Thymus (tissue), 14 donors: ENCODE data around the gene DNAJC28. TPM values are rescaled to one million over a fixed set of nuclear protein-coding genes. Genes with fewer than 3 reads are reported as not detected.

Experiments
- DNase-seq, 9 donors: peaks; one replicate each; pipeline ENCODE4 v3.0.0-alpha.2; 2013; ENCODE audit warnings: low spot score in 9 of 9, low read depth in 6 of 9, missing footprints in 1 of 9
- H3K27ac ChIP-seq, 2 donors: one replicate each; pipeline ENCODE4 v1.5.1; 2013; ENCODE audit warnings: control low read depth in 1 of 2, low read depth in 1 of 2, low read length in 1 of 2, mild to moderate bottlenecking in 1 of 2, moderate library complexity in 1 of 2
- H3K27me3 ChIP-seq, 2 donors: one replicate each; pipeline ENCODE4 v1.5.1; 2013; ENCODE audit warnings: low read length in 1 of 2; ENCODE audit not compliant: control insufficient read depth in 2 of 2, insufficient read depth in 1 of 2
- H3K36me3 ChIP-seq, 2 donors: one replicate each; pipeline ENCODE4 v1.5.1; 2013; ENCODE audit warnings: low read length in 1 of 2, mild to moderate bottlenecking in 1 of 2, moderate library complexity in 1 of 2; ENCODE audit not compliant: control insufficient read depth in 2 of 2, insufficient read depth in 2 of 2
- H3K4me1 ChIP-seq, 2 donors: one replicate each; pipeline ENCODE4 v1.5.1; 2013; ENCODE audit warnings: low read length in 2 of 2; ENCODE audit not compliant: control insufficient read depth in 2 of 2, insufficient read depth in 2 of 2
- H3K4me3 ChIP-seq, 2 donors: one replicate each; pipeline ENCODE4 v1.5.1; 2013; ENCODE audit warnings: low read length in 2 of 2, control low read depth in 1 of 2, mild to moderate bottlenecking in 1 of 2
- H3K9me3 ChIP-seq, 2 donors: one replicate each; pipeline ENCODE4 v1.5.1; 2013; ENCODE audit warnings: low read length in 1 of 2, mild to moderate bottlenecking in 1 of 2; ENCODE audit not compliant: control insufficient read depth in 2 of 2, insufficient read depth in 1 of 2
- WGBS: extraction: QIAGEN DNeasy Blood & Tissue Kit; methylation state at CpG from one replicate; pipeline ENCODE4 v1.1.7; 2013; 5-methylcytosine and 5-hydroxymethylcytosine counted together
- long read RNA-seq, 10 donors: transcript quantifications; one replicate each; lab custom pipeline, GENCODE V29; 2026
- polyA plus RNA-seq: library from polyadenylated mRNA; stranded (reverse); fragments of 200-250 nt; gene quantifications from one replicate; pipeline ENCODE4 v1.2.3, GENCODE V29; 2013
- total RNA-seq: library from RNA; stranded (reverse); fragments of 120-200 nt; gene quantifications from one replicate; pipeline ENCODE4 v1.2.4, GENCODE V29; 2013
- donor health status: healthy.

Gene DNAJC28, protein sequence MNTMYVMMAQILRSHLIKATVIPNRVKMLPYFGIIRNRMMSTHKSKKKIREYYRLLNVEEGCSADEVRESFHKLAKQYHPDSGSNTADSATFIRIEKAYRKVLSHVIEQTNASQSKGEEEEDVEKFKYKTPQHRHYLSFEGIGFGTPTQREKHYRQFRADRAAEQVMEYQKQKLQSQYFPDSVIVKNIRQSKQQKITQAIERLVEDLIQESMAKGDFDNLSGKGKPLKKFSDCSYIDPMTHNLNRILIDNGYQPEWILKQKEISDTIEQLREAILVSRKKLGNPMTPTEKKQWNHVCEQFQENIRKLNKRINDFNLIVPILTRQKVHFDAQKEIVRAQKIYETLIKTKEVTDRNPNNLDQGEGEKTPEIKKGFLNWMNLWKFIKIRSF
- total RNA-seq (1.2 TPM), polyA plus RNA-seq (3.9 TPM)
- long read RNA-seq, donor 1, result 0 reads
- long read RNA-seq, donor 2, partial matches to known transcripts, result 0 of 1 reads
- long read RNA-seq, donor 2, other reads (novel, unspliced or antisense), result 0 of 1 reads
- long read RNA-seq, donor 3, partial matches to known transcripts, result 0 of 1 reads
- long read RNA-seq, donor 3, other reads (novel, unspliced or antisense), result 0 of 1 reads
- long read RNA-seq, donor 4, result 0 reads
- long read RNA-seq, donor 5, partial matches to known transcripts, result 0 of 2 reads
- long read RNA-seq, donor 5, other reads (novel, unspliced or antisense), result 0 of 2 reads
- long read RNA-seq, donor 6, result 0 reads
- long read RNA-seq, donor 7, result 0 reads
- long read RNA-seq, donor 8, result 0 reads
- long read RNA-seq, donor 9, result 0 reads
- long read RNA-seq, donor 10, result 0 reads

- Histone ChIP-seq H3K4me1 (peaks cover 2 to 8% of the 10 kb centered on the region in 2 donors), H3K27me3 (no peaks in the 10 kb centered on the region), H3K27ac (peak within 1 kb of the TSS; percentile 58 to 83), H3K36me3 (no peaks in the 10 kb centered on the region), H3K4me3 (peak within 1 kb of the TSS; percentile 66 to 90), H3K9me3 (no peaks in the 10 kb centered on the region)
- WGBS, result under 1% methylated on average over 52 of the region's 52 CpGs
- DNase-seq, result peak; percentile 91 to 98 (median 95)
Measured at GRCh38 chr21:33491373-33492102, at the start of gene DNAJC28. Gene DNAJC28 (minus strand): TSS chr21:33491716. CDS start chr21:33489393, 2,323 bp downstream.

GRCh38 chr21:33541105-33541711, 49.7 kb upstream of the DNAJC28 start:
- H3K36me3 ChIP-seq, result peaks cover 15 to 30% of the 10 kb centered on the region in 2 donors
- no peaks in the 10 kb centered on the region for H3K27me3 ChIP-seq
- peak in 2 of 9 donors; percentile 1 to 8 for DNase-seq
- H3K27ac ChIP-seq, result peak overlapping the region; percentile 97 to 100
- H3K4me3 ChIP-seq, result peak overlapping the region; percentile 92 to 95
- 64% methylated on average over 19 of the region's 19 CpGs for WGBS
- no peaks in the 10 kb centered on the region for H3K9me3 ChIP-seq
- peaks cover 5 to 6% of the 10 kb centered on the region in 2 donors for H3K4me1 ChIP-seq

DNA sequence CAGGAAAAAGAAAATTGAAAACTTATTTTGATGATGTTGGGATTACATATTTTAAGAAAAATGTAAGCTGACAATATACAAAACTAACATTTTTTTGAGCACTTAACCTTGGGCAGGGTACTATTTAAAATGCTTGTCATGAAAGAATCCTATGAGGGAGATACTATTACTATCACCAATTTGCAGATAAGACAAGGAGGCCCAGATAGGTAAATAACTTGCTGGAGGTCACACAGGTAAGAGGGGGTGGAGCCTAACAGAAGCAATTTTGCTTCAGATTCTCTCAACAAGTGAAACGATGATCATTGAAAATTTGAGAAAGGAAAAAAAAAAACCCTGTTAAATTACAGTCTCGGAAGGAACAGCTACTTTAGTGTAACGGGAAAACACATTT, 49.2 kb upstream of the DNAJC28 start:
- DNase-seq, result no peak
- Histone ChIP-seq H3K27me3 (no peaks in the 10 kb centered on the region), H3K4me3 (no peak overlapping the region), H3K27ac (no peak overlapping the region), H3K9me3 (no peaks in the 10 kb centered on the region), H3K36me3 (peaks cover 18 to 32% of the 10 kb centered on the region in 2 donors), H3K4me1 (peaks cover 5 to 6% of the 10 kb centered on the region in 2 donors)
- 83% methylated on average over 3 of the region's 3 CpGs for WGBS

DNA sequence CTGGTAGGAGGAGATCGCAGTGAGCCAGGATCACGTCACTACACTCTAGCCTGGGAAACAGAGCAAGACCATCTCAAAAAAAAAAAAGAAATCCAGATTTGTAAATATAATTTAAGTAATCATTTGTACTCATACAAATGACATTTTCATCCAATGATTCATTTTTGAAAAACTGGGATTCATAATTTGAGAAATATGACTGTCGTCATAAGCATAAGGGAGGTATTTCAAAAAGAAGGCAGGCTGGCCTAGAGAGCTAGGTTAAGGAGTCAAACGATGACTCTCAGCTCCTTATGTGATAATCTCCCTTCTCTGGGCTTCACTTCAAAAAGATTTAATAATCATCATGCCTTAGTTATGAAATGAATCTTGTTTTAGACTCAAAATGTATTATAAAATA, 48.1 kb upstream of the DNAJC28 start:
- no peak for DNase-seq
- Histone ChIP-seq H3K36me3 (peaks cover 18 to 41% of the 10 kb centered on the region in 2 donors), H3K4me1 (peaks cover 5 to 6% of the 10 kb centered on the region in 2 donors), H3K27me3 (no peaks in the 10 kb centered on the region), H3K9me3 (no peaks in the 10 kb centered on the region), H3K27ac (no peak overlapping the region), H3K4me3 (no peak overlapping the region)
- 96% methylated on average over 4 of the region's 4 CpGs for WGBS

GRCh38 chr21:33537212-33537611, 45.7 kb upstream of the DNAJC28 start:
- WGBS, result 99% methylated on average over 2 of the region's 2 CpGs
- Histone ChIP-seq H3K27ac (no peak overlapping the region), H3K27me3 (no peaks in the 10 kb centered on the region), H3K4me3 (no peak overlapping the region), H3K4me1 (peaks cover 5 to 6% of the 10 kb centered on the region in 2 donors), H3K9me3 (no peaks in the 10 kb centered on the region), H3K36me3 (peaks cover 32 to 61% of the 10 kb centered on the region in 2 donors)
- DNase-seq, result no peak

GRCh38 chr21:33531007-33531406, 39.5 kb upstream of the DNAJC28 start:
- Histone ChIP-seq H3K4me3 (no peak overlapping the region), H3K9me3 (no peaks in the 10 kb centered on the region), H3K27me3 (no peaks in the 10 kb centered on the region), H3K36me3 (peaks cover 41 to 84% of the 10 kb centered on the region in 2 donors), H3K27ac (no peak overlapping the region), H3K4me1 (no peaks in the 10 kb centered on the region)
- DNase-seq, result no peak
- WGBS, result 96% methylated on average over 3 of the region's 3 CpGs

DNA sequence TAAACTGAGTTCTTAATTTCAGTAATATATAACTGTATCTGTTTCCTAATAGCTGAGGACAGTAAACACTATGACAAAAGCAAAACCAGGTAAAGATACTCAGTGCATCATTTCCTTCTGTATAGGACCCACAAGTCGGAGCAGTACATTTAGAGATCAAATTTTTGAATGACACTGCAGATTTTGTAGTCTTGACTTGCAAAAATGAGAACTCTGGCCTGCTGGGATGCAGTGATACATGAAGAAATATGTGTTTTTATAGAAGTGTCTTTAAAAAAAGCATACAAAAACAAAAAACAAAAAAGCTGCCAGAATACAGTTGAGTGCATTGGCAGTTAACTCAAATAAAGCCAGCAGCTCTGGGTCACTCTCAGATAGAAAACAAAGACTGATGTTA, 31.4 kb upstream of the DNAJC28 start:
- WGBS, result 64% methylated on average over 1 of the region's 1 CpG

DNA sequence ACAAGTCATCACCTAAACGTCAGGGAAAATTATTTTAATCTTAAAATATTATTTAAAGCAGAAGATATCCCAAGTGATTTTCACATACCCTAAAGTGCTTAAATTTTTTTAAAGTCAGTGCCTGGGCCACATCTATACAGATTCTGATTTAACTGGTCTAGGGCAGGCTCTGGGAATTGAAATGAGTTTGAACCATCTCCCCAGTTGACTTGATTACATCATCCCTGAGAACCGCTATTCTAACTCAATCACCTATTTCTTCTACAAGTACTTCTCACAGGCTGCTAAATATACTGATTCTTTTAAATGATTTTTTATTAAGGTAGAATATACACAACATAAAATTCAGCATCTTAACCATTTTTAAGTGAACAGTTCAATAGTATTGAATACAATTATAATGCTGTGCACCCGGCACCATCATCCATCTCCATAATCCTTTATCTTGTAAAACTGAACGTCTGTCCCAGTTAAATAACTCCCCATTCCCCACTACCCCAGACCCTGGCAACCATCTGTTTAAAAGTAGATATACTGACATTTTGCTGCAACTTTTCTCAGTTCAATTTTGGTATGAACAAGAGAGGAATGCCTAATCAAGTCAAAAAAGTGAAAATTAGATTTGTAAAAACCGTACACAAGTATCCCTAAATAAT, 30.9 kb upstream of the DNAJC28 start:
- peaks cover 20 to 47% of the 10 kb centered on the region in 2 donors for H3K36me3 ChIP-seq
- no peaks in the 10 kb centered on the region for H3K9me3 ChIP-seq
- no peaks in the 10 kb centered on the region for H3K27me3 ChIP-seq
- no peak for DNase-seq
- 98% methylated on average over 5 of the region's 5 CpGs for WGBS
- no peak overlapping the region for H3K4me3 ChIP-seq
- no peak overlapping the region for H3K27ac ChIP-seq
- no peaks in the 10 kb centered on the region for H3K4me1 ChIP-seq

More for the DNA sequence above, 31.4 kb upstream of the DNAJC28 start:
- no peak for DNase-seq
- H3K27me3 ChIP-seq, result no peaks in the 10 kb centered on the region
- peaks cover 23 to 47% of the 10 kb centered on the region in 2 donors for H3K36me3 ChIP-seq
- H3K4me1 ChIP-seq, result no peaks in the 10 kb centered on the region
- H3K9me3 ChIP-seq, result no peaks in the 10 kb centered on the region
- H3K27ac ChIP-seq, result no peak overlapping the region
- no peak overlapping the region for H3K4me3 ChIP-seq
